IMR-90 (cell line): ENCODE results near the gene C19orf47.

ENCODE experiments used
- MAZ ChIP-seq: IDR thresholded peaks from 2 replicates; pipeline ENCODE4 v1.6.1; 2012; ENCODE audit warnings: low read depth, mild to moderate bottlenecking, low read length, improper control_type of control experiment, moderate library complexity, borderline replicate concordance
- TF ChIP-seq, protein P1 (sequence below): conservative IDR thresholded peaks from 2 replicates; pipeline ENCODE4 v1.5.1; 2012; ENCODE audit warnings: mild to moderate bottlenecking, low read depth, low read length, improper control_type of control experiment

DNA sequence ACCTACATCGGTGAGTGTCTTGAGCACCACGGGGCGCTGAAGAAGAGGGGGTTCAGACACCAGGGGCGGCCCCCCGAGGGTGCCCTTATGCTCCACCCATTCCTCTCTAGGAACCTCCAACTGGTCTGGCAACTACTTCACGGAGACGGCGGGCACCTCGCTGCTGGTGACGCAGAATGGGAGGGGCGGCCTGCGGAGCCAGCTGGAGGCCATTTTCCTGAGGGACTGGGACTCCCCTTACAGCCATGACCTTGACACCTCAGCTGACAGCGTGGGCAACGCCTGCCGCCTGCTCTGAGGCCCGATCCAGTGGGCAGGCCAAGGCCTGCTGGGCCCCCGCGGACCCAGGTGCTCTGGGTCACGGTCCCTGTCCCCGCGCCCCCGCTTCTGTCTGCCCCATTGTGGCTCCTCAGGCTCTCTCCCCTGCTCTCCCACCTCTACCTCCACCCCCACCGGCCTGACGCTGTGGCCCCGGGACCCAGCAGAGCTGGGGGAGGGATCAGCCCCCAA lies 29.7 kb upstream of the C19orf47 start:
- TF ChIP-seq, protein P1, sequence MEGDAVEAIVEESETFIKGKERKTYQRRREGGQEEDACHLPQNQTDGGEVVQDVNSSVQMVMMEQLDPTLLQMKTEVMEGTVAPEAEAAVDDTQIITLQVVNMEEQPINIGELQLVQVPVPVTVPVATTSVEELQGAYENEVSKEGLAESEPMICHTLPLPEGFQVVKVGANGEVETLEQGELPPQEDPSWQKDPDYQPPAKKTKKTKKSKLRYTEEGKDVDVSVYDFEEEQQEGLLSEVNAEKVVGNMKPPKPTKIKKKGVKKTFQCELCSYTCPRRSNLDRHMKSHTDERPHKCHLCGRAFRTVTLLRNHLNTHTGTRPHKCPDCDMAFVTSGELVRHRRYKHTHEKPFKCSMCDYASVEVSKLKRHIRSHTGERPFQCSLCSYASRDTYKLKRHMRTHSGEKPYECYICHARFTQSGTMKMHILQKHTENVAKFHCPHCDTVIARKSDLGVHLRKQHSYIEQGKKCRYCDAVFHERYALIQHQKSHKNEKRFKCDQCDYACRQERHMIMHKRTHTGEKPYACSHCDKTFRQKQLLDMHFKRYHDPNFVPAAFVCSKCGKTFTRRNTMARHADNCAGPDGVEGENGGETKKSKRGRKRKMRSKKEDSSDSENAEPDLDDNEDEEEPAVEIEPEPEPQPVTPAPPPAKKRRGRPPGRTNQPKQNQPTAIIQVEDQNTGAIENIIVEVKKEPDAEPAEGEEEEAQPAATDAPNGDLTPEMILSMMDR: no peak
- no peak for TF ChIP-seq MAZ
